Panc1 (cell line): ENCODE data around the gene C7.

Source experiments
- POLR2AphosphoS5 ChIP-seq: IDR thresholded peaks from 2 replicates; pipeline ENCODE4 v1.6.1; 2012; ENCODE audit warnings: mild to moderate bottlenecking, low read depth, low read length, moderate library complexity
- TCF7L2 ChIP-seq: IDR thresholded peaks from 2 replicates; pipeline ENCODE4 v1.6.1; 2011; ENCODE audit warnings: mild to moderate bottlenecking, low read depth, low read length, inconsistent platforms
- TF ChIP-seq, protein P1 (sequence below): fragments of 450-650 bp; IDR thresholded peaks from 2 replicates; pipeline ENCODE4 v1.5.1; 2017; ENCODE audit warnings: mild to moderate bottlenecking

DNA sequence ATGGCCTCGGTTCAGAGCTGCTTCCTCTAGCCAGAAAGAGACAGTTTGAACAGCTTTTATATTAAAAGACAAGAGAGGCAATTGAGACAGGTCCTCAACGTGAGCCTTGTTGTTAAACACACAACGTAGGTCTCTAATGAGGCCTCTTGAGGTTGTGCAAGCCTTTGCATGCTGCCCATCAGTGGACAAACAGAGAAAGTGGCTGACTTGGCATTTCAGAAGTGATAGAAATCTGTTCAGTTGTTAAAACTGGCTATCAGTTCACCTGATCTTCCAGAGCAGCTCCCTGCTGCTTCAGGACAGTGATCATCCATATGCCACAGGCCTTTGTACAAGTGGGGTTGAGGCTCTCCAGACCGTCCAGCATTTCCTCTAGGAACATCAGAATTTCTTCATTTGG is 103.0 kb downstream of the C7 start:
- TF ChIP-seq, protein P1, sequence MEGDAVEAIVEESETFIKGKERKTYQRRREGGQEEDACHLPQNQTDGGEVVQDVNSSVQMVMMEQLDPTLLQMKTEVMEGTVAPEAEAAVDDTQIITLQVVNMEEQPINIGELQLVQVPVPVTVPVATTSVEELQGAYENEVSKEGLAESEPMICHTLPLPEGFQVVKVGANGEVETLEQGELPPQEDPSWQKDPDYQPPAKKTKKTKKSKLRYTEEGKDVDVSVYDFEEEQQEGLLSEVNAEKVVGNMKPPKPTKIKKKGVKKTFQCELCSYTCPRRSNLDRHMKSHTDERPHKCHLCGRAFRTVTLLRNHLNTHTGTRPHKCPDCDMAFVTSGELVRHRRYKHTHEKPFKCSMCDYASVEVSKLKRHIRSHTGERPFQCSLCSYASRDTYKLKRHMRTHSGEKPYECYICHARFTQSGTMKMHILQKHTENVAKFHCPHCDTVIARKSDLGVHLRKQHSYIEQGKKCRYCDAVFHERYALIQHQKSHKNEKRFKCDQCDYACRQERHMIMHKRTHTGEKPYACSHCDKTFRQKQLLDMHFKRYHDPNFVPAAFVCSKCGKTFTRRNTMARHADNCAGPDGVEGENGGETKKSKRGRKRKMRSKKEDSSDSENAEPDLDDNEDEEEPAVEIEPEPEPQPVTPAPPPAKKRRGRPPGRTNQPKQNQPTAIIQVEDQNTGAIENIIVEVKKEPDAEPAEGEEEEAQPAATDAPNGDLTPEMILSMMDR = no peak
- TF ChIP-seq TCF7L2 = no peak
- no peak for TF ChIP-seq POLR2AphosphoS5
